ENCODE measurements around the gene MPP2. TPM values are rescaled to one million over a fixed set of nuclear protein-coding genes. Genes with fewer than 3 reads are reported as not detected.
A peak's percentile ranks its signal among the peaks of the same experiment; 100 is the strongest.

Gene MPP2
- total RNA-seq, 3 donors from 2014 or later (not counting 1 experiment from before 2014, with no cell fraction given) = 0.75 to 2.0 (median 0.85) TPM

- Histone ChIP-seq H3K36me3 (ENCODE audit: control insufficient read depth, insufficient read depth, low read length) (no peaks in the 10 kb centered on the region), H3K4me3 (ENCODE audit: low read length) (no peak overlapping the region), H3K27ac (ENCODE audit: low read length) (no peak overlapping the region), H3K27me3 (ENCODE audit: control insufficient read depth, insufficient read depth, low read length) (peaks cover 21% of the 10 kb centered on the region), H3K4me1 (ENCODE audit: control insufficient read depth, insufficient read depth, low read length) (peaks cover 14% of the 10 kb centered on the region), H3K9me3 (ENCODE audit: control insufficient read depth, insufficient read depth, low read length) (no peaks in the 10 kb centered on the region)
- Mint-ChIP-seq H3K4me3 (peak overlapping the region; percentile 45), H3K27me3 (ENCODE audit: low read depth in 2 of 2) (peaks cover 30 to 55% of the 10 kb centered on the region in 2 donors), H3K27ac (peak overlapping the region in 1 of 2 donors; percentile 74), H3K4me1 (peaks cover 0 to 16% of the 10 kb centered on the region in 2 donors), H3K36me3 (no peaks in the 10 kb centered on the region), H3K9me3 (no peaks in the 10 kb centered on the region)
- intact Hi-C loops (cut with micrococcal nuclease) = no loop called here
- TF ChIP-seq CTCF (IDR thresholded peaks at IDR 0.05) = no peak
- WGBS (ENCODE audit: insufficient coverage) = 30% methylated on average over 10 of the region's 13 CpGs
- DNase-seq = no peak
- no peak for ATAC-seq
Observed at GRCh38 chr17:43900858-43901754, 6.2 kb downstream of the MPP2 start.

GRCh38 chr17:43900183-43900857, 7.0 kb downstream of the MPP2 start:
- Histone ChIP-seq H3K27ac (ENCODE audit: low read length) (no peak overlapping the region), H3K4me3 (ENCODE audit: low read length) (no peak overlapping the region), H3K9me3 (ENCODE audit: control insufficient read depth, insufficient read depth, low read length) (no peaks in the 10 kb centered on the region), H3K27me3 (ENCODE audit: control insufficient read depth, insufficient read depth, low read length) (peaks cover 13% of the 10 kb centered on the region), H3K36me3 (ENCODE audit: control insufficient read depth, insufficient read depth, low read length) (no peaks in the 10 kb centered on the region), H3K4me1 (ENCODE audit: control insufficient read depth, insufficient read depth, low read length) (peaks cover 11% of the 10 kb centered on the region)
- peaks cover 30 to 56% of the 10 kb centered on the region in 2 donors for H3K27me3 Mint-ChIP-seq (ENCODE audit: low read depth in 2 of 2)
- peak overlapping the region; percentile 53 for H3K4me3 Mint-ChIP-seq
- no peak for TF ChIP-seq CTCF (IDR thresholded peaks at IDR 0.05)
- H3K27ac Mint-ChIP-seq = peak overlapping the region in 1 of 2 donors; percentile 74
- WGBS (ENCODE audit: insufficient coverage) = 5% methylated on average over 31 of the region's 31 CpGs
- peak; percentile 53 to 85 for DNase-seq
- ATAC-seq = peak; percentile 86 to 99 (median 99)
- no peaks in the 10 kb centered on the region for H3K36me3 Mint-ChIP-seq
- H3K9me3 Mint-ChIP-seq = no peaks in the 10 kb centered on the region
- intact Hi-C loops (cut with micrococcal nuclease) = no loop called here
- peaks cover 0 to 16% of the 10 kb centered on the region in 2 donors for H3K4me1 Mint-ChIP-seq

- ATAC-seq (no peak), DNase-seq (no peak)
- peaks cover 0 to 16% of the 10 kb centered on the region in 2 donors for H3K4me1 Mint-ChIP-seq
- Histone ChIP-seq H3K4me1 (ENCODE audit: control insufficient read depth, insufficient read depth, low read length) (peaks cover 11% of the 10 kb centered on the region), H3K27me3 (ENCODE audit: control insufficient read depth, insufficient read depth, low read length) (peaks cover 13% of the 10 kb centered on the region), H3K4me3 (ENCODE audit: low read length) (no peak overlapping the region), H3K36me3 (ENCODE audit: control insufficient read depth, insufficient read depth, low read length) (no peaks in the 10 kb centered on the region), H3K9me3 (ENCODE audit: control insufficient read depth, insufficient read depth, low read length) (no peaks in the 10 kb centered on the region), H3K27ac (ENCODE audit: low read length) (no peak overlapping the region)
- no peak for TF ChIP-seq CTCF (IDR thresholded peaks at IDR 0.05)
- no peaks in the 10 kb centered on the region for H3K36me3 Mint-ChIP-seq
- no peaks in the 10 kb centered on the region for H3K9me3 Mint-ChIP-seq
- peaks cover 20 to 43% of the 10 kb centered on the region in 2 donors for H3K27me3 Mint-ChIP-seq (ENCODE audit: low read depth in 2 of 2)
- H3K4me3 Mint-ChIP-seq = no peak overlapping the region
- intact Hi-C loops (cut with micrococcal nuclease) = no loop called here
- H3K27ac Mint-ChIP-seq = no peak overlapping the region
- WGBS (ENCODE audit: insufficient coverage) = no CpG with 5 or more reads among the region's 1 CpG
Observed at GRCh38 chr17:43898446-43898845, 8.9 kb downstream of the MPP2 start.

All from natural killer cell (primary cell).